ENCODE data around the gene MAGI2. TPM values are rescaled to one million over a fixed set of nuclear protein-coding genes. Genes with fewer than 3 reads are reported as not detected.

The MAGI2 gene
- total RNA-seq, 1 donor from 2014 or later, result 0.05 TPM

GRCh38 chr7:77980087-77980713 lies 1473.3 kb downstream of the MAGI2 start:
- intact Hi-C loops (cut with micrococcal nuclease), result no loop called here

- intact Hi-C loops (cut with micrococcal nuclease), result no loop called here
Observed at GRCh38 chr7:77979219-77979618, 1474.2 kb downstream of the MAGI2 start.

- intact Hi-C loops (cut with micrococcal nuclease), result no loop called here
Observed at GRCh38 chr7:77975672-77976480, 1477.6 kb downstream of the MAGI2 start.

- intact Hi-C loops (cut with micrococcal nuclease), result no loop called here
Observed at GRCh38 chr7:77971726-77972125, 1481.7 kb downstream of the MAGI2 start.

- intact Hi-C loops (cut with micrococcal nuclease), result no loop called here
Observed at GRCh38 chr7:77967429-77967828, 1486.0 kb downstream of the MAGI2 start.
